SK-N-SH treated with all-trans-retinoic acid at 6 μM for 48 hours (cell line): ENCODE measurements around the gene SEMA3F.

Experiments used
- ATAC-seq: fragments of 200-7000 bp; cut with Tn5 transposase; 3 replicates; pipeline ENCODE4 v1.9.1; 2020; ENCODE audit warnings: mild to moderate bottlenecking, moderate library complexity
- ARNTL ChIP-seq: fragments of 450-650 bp; formaldehyde crosslinking; IDR thresholded peaks from 2 replicates; pipeline ENCODE4 v1.5.0; 2020; ENCODE audit warnings: low read depth, mild to moderate bottlenecking, moderate library complexity, borderline replicate concordance
- BACH2 ChIP-seq: fragments of 250-450 bp; sonication (Bioruptor Pico); IDR thresholded peaks from 2 replicates; pipeline ENCODE4 v1.9.0; 2021; ENCODE audit warnings: mild to moderate bottlenecking, borderline replicate concordance
- CREB5 ChIP-seq: fragments of 250-450 bp; sonication (Bioruptor Pico); IDR thresholded peaks from 2 replicates; pipeline ENCODE4 v1.5.1; 2020; ENCODE audit warnings: low read depth, mild to moderate bottlenecking, moderate library complexity
- ESRRG ChIP-seq: fragments of 250-450 bp; sonication (Bioruptor Pico); IDR thresholded peaks from 2 replicates; pipeline ENCODE4 v1.6.1; 2021; ENCODE audit warnings: mild to moderate bottlenecking
- GLIS3 ChIP-seq: fragments of 250-450 bp; sonication (Bioruptor Pico); IDR thresholded peaks from 2 replicates; pipeline ENCODE4 v1.5.0; 2020; ENCODE audit warnings: mild to moderate bottlenecking, moderate library complexity
- OSR1 ChIP-seq: fragments of 250-450 bp; sonication (Bioruptor Pico); IDR thresholded peaks from 2 replicates; pipeline ENCODE4 v1.8.0; 2022; ENCODE audit warnings: moderate library complexity, mild to moderate bottlenecking, inconsistent platforms
- PATZ1 ChIP-seq: fragments of 250-450 bp; sonication (Bioruptor Pico); IDR thresholded peaks from 2 replicates; pipeline ENCODE4 v1.8.0; 2020; ENCODE audit warnings: mild to moderate bottlenecking, moderate library complexity, borderline replicate concordance
- POU6F1 ChIP-seq: fragments of 250-450 bp; sonication (Bioruptor Pico); IDR thresholded peaks from 2 replicates; pipeline ENCODE4 v1.8.0; 2021; ENCODE audit warnings: low read depth, mild to moderate bottlenecking, moderate library complexity, borderline replicate concordance
- PPARA ChIP-seq: fragments of 250-450 bp; sonication (Bioruptor Pico); IDR thresholded peaks from 2 replicates; pipeline ENCODE4 v1.5.0; 2020; ENCODE audit warnings: mild to moderate bottlenecking, borderline replicate concordance
- SNAI2 ChIP-seq: fragments of 250-450 bp; sonication (Bioruptor Pico); IDR thresholded peaks from 2 replicates; pipeline ENCODE4 v1.5.0; 2020; ENCODE audit warnings: mild to moderate bottlenecking, moderate library complexity
- TCF4 ChIP-seq: fragments of 250-450 bp; sonication (Bioruptor Pico); IDR thresholded peaks from 2 replicates; pipeline ENCODE4 v1.8.0; 2021; ENCODE audit warnings: mild to moderate bottlenecking, moderate library complexity, borderline replicate concordance
- TOX ChIP-seq: fragments of 250-450 bp; sonication (Bioruptor Pico); IDR thresholded peaks from 2 replicates; pipeline ENCODE4 v1.8.0; 2021; ENCODE audit warnings: mild to moderate bottlenecking, moderate library complexity, borderline replicate concordance
- TSHZ2 ChIP-seq: fragments of 250-450 bp; sonication (Bioruptor Pico); IDR thresholded peaks from 2 replicates; pipeline ENCODE4 v1.5.0; 2020; ENCODE audit warnings: mild to moderate bottlenecking, moderate library complexity
- ZC3H10 ChIP-seq: fragments of 250-450 bp; sonication (Bioruptor Pico); IDR thresholded peaks from 2 replicates; pipeline ENCODE4 v1.5.1; 2021; ENCODE audit warnings: mild to moderate bottlenecking, moderate library complexity
- ZFP3 ChIP-seq: fragments of 250-450 bp; sonication (Bioruptor Pico); IDR thresholded peaks from 2 replicates; pipeline ENCODE4 v1.5.0; 2020; ENCODE audit warnings: mild to moderate bottlenecking, moderate library complexity
- ZFP30 ChIP-seq: fragments of 450-650 bp; formaldehyde crosslinking; IDR thresholded peaks from 2 replicates; pipeline ENCODE4 v1.5.0; 2022; ENCODE audit warnings: mild to moderate bottlenecking, moderate library complexity
- ZNF565 ChIP-seq: fragments of 450-650 bp; formaldehyde crosslinking; conservative IDR thresholded peaks from 2 replicates; pipeline ENCODE4 v1.5.0; 2020; ENCODE audit warnings: low read depth, mild to moderate bottlenecking, moderate library complexity
- ZNF70 ChIP-seq: fragments of 450-650 bp; formaldehyde crosslinking; IDR thresholded peaks from 2 replicates; pipeline ENCODE4 v1.5.0; 2020; ENCODE audit warnings: mild to moderate bottlenecking, moderate library complexity

SEMA3F gene

GRCh38 chr3:50187750-50188149 is 32.6 kb downstream of the SEMA3F start:
- no peak for ATAC-seq
- TF ChIP-seq TOX (CRISPR knock-in tag) (no peak), ZNF70 (CRISPR knock-in tag) (no peak), PPARA (CRISPR knock-in tag) (no peak), GLIS3 (CRISPR knock-in tag) (no peak), CREB5 (CRISPR knock-in tag) (no peak), ARNTL (CRISPR knock-in tag) (no peak), ZFP3 (CRISPR knock-in tag) (no peak), ZNF565 (no peak), ESRRG (CRISPR knock-in tag) (no peak), OSR1 (CRISPR knock-in tag) (no peak), POU6F1 (no peak), PATZ1 (CRISPR knock-in tag) (no peak), TSHZ2 (CRISPR knock-in tag) (no peak), TCF4 (CRISPR knock-in tag) (no peak), ZFP30 (CRISPR knock-in tag) (no peak)
- TF ChIP-seq, all 23 proteins: peak for 0

- TF ChIP-seq TSHZ2 (CRISPR knock-in tag) = no peak
- no peak for TF ChIP-seq TCF4 (CRISPR knock-in tag)
- no peak for TF ChIP-seq ZFP30 (CRISPR knock-in tag)
- no peak for TF ChIP-seq PATZ1 (CRISPR knock-in tag)
- no peak for TF ChIP-seq OSR1 (CRISPR knock-in tag)
- TF ChIP-seq BACH2 (CRISPR knock-in tag) = no peak
- TF ChIP-seq ZNF565 = no peak
- TF ChIP-seq GLIS3 (CRISPR knock-in tag) = no peak
- no peak for TF ChIP-seq ARNTL (CRISPR knock-in tag)
- TF ChIP-seq ZC3H10 = no peak
- no peak for TF ChIP-seq ZFP3 (CRISPR knock-in tag)
- no peak for TF ChIP-seq SNAI2 (CRISPR knock-in tag)
- no peak for TF ChIP-seq ZNF70 (CRISPR knock-in tag)
- no peak for TF ChIP-seq POU6F1
- no peak for TF ChIP-seq PPARA (CRISPR knock-in tag)
- TF ChIP-seq, all 23 proteins: peak for 0
- peak; percentile 89 for ATAC-seq
Measured at GRCh38 chr3:50189274-50189673, 34.1 kb downstream of the SEMA3F start.
